ENCODE measurements around the gene GUCY1A1. TPM values are rescaled to one million over a fixed set of nuclear protein-coding genes. Genes with fewer than 3 reads are reported as not detected.
A peak's percentile ranks its signal among the peaks of the same experiment; 100 is the strongest.

GUCY1A1 gene
- total RNA-seq, 4 donors from 2014 or later: 8.4 to 52.0 (median 12.9) TPM

DNA sequence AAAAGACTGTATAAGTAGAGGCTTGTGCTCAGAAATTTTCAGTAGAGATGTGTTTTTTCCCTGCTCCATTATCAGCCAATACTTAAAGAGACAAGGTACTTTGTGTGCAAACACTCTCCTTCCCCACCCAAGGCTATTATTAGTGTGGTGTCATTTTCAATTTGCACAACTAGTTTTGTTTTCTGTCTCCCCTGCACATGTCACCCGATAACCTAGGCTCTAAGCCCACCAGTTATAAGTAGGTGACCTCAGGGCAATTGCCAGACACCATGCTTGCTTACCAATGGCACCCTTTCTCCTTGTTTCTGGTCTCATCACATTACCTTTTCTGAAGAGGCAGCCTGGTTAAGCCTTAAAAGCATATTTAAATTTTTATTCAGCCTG lies 8.0 kb upstream of the GUCY1A1 start:
- TF ChIP-seq, protein P1, sequence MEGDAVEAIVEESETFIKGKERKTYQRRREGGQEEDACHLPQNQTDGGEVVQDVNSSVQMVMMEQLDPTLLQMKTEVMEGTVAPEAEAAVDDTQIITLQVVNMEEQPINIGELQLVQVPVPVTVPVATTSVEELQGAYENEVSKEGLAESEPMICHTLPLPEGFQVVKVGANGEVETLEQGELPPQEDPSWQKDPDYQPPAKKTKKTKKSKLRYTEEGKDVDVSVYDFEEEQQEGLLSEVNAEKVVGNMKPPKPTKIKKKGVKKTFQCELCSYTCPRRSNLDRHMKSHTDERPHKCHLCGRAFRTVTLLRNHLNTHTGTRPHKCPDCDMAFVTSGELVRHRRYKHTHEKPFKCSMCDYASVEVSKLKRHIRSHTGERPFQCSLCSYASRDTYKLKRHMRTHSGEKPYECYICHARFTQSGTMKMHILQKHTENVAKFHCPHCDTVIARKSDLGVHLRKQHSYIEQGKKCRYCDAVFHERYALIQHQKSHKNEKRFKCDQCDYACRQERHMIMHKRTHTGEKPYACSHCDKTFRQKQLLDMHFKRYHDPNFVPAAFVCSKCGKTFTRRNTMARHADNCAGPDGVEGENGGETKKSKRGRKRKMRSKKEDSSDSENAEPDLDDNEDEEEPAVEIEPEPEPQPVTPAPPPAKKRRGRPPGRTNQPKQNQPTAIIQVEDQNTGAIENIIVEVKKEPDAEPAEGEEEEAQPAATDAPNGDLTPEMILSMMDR (IDR thresholded peaks at IDR 0.05): no peak
- ATAC-seq (ENCODE audit: low FRiP score): no peak
- no peak for DNase-seq (ENCODE audit: low spot score)

DNA sequence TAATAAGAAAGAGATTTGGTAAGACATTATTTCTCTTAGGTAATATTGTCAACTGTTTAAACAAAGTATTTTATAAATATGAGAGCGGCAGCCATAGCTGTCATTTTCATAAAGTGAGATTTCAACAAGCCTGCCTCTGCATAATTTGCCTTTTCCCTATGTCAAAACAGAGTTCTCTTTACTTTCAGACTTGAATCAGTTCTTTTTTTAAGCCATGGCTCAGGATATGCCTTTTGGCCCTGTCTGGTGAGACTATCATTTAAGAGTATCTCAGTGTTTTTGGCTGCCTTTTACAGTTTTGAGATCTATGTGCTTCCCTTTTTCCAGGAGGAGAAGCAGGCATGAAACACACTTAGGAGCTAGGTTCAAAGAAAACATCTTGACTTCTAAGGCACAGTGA lies 7.5 kb upstream of the GUCY1A1 start:
- ATAC-seq (ENCODE audit: low FRiP score): no peak
- no peak for DNase-seq (ENCODE audit: low spot score)
- TF ChIP-seq, protein P1 (IDR thresholded peaks at IDR 0.05): no peak

DNA sequence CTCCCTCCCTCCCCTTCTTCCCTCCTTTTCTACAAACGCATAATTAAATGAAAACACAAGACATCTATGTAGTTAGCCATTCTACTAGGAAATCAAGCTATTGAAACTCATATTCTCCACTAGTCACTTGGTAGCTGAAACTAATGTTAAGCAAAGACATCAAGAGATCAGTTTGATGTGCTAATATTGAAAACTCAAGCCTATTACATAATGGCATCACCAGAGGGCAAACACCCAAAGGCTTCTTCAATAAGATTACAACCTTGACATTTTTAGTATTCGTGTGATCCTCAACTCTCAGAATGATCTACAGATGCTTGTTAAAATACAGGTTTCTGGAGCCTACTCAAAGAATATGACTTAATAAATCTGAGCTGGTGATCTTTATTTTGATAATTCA lies 6.2 kb upstream of the GUCY1A1 start:
- no peak for ATAC-seq (ENCODE audit: low FRiP score)
- TF ChIP-seq, protein P1 (IDR thresholded peaks at IDR 0.05): no peak
- DNase-seq (ENCODE audit: low spot score): no peak

DNA sequence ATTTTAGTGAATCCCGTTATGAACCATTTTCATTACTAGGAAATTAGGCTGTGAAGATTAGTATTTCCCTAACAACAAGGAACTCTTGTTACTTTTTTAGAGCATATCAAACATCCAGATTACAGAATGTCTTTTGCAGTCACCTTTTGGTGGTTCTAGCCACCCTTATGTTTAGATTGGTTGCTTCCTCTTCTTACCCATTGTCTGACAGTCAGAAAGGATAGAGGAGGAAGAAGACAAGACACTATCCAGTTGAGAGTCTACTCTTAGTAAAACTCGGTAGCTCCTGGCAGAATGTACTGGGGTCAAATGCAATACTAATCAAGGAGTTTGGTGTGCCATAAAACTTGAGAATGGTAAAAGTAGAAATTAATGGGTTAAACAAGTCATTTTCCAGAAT lies 1.6 kb upstream of the GUCY1A1 start:
- no peak for ATAC-seq (ENCODE audit: low FRiP score)
- TF ChIP-seq, protein P1 (IDR thresholded peaks at IDR 0.05): no peak
- no peak for DNase-seq (ENCODE audit: low spot score)

DNA sequence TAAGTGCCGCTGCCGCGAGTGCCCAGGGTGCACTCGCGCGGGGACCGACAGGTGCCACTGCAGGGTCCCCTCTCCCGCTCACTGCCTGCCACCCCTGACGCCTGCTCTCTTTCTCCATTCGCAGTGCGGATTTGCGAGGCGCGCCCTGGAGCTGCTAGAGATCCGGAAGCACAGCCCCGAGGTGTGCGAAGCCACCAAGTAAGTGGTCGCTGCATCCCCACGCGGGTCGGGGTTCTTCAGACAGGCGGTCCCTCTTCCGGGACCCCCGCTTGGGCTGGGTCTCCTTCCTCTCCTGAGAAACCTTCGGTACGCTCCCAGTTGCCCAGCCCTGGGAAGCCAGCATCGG lies 547 bp downstream of the GUCY1A1 start:
- TF ChIP-seq, protein P1 (IDR thresholded peaks at IDR 0.05): no peak
- DNase-seq (ENCODE audit: low spot score): no peak
- ATAC-seq (ENCODE audit: low FRiP score): peak; percentile 35

DNA sequence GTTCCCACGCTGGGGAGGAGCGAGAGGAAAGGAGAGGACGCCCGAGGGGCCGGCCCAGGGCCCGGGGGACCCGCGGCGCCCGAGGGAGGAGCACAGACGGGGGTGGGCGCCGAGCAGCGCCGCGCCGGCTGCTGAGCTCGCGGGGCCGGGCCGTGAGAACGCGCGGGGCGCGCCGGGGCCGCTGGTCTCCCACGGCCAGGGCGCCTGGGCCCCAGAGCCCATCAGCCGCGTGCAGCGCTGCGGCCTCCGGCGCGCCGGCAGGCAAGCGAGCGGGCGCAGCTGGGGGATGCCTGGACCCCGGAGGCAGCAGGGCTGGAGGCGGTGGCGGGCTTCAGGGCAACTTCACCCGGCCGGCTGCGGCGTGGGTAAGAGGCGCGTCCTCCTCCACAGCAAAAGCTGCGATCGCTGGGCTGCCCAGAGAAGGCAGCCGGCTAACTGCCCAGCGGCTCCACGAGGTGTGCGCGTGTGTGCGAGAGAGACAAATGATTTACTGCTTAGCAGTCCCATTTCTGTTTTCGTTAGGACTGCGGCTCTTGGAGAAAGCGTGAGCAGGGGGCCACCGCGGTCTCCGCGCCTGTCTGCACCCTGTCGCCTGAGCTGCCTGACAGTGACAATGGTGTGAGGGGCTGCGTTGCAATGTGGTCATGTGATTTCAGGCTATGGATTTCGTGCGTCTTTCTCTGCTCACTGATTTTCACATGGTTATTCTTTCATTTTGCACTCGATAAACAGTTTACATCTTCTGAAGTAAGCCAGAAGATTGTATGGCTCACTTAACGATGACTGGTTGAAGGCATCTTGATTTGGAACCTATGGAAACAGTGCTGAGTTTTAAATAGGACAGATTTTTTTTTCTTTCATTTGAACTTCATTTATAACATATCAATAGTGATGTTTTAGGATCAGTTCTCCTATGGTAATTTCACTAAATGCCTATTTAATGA lies 1.2 kb downstream of the GUCY1A1 start:
- peak; percentile 77 for ATAC-seq (ENCODE audit: low FRiP score)
- no peak for DNase-seq (ENCODE audit: low spot score)
- TF ChIP-seq, protein P1 (IDR thresholded peaks at IDR 0.05): no peak

DNA sequence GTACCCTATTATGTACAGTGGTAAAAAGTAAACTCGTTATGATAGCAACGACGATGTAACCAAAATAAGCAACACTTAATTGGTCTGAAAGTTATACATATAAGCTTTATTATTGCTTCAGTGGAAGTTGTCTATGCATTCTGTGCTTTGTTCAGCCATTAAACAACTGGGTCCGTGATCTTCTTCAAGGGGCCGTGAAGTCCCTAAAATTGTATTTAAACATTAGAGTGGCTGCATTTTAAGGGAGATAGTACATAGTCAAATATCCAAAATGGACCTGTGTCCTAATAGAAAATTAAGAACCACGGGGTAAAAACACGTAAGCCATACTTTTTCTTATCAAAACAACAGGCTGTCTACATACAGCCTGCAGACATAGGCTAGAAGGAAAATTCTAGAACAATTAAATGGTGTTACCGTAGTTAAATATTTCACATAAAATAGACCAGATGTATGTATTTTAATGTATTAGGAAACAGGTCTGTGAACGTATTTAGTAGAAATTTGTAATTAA lies 2.1 kb downstream of the GUCY1A1 start:
- ATAC-seq (ENCODE audit: low FRiP score): no peak
- no peak for DNase-seq (ENCODE audit: low spot score)
- TF ChIP-seq, protein P1 (IDR thresholded peaks at IDR 0.05): no peak

Measured in omental fat pad (tissue), 4 donors.